ENCODE data around the gene IMPDH1.

DNA sequence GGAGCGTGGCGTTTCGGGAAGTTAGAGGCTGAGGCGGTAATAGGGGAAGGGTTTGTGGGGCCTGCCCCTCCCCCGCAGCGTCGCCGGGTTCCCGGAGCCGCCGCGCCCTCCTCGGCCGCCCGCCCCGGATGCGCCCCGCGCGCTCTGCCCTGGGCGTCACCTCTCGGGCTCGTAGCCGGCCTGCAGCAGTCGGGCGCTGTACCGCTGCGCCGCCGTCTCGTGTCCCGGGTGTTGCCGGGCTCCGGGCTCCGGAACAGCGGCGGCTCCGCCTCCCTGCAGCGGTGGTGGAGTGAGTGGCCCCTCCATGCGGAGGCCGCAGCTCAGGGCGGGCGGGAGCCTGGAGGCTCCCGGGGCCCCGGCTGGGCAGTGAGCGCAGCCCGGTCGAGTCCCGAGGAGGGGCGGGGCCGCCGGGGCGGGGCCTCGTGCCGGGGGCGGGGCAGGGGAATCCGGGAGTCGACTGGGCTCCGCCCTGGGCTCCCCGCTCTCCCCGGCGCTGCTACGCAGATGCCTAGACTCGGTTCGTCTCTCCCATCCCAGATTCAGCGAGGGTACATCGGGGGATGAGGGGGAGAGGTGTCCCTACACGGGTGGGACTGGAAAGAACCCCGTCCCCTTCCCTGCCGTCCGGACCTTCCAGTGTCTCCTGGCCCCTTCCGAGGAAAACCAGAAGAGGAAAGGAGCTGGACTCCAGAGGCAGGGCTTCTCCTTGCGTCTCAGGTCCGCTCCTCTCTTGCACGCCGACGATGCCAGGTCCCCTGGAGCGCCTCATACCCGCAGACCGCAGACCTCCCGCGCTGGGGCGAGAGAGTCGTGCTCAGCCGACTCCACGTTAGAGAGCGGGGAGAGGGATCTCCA, at the start of gene IMPDH1:
- TF ChIP-seq, protein P1, sequence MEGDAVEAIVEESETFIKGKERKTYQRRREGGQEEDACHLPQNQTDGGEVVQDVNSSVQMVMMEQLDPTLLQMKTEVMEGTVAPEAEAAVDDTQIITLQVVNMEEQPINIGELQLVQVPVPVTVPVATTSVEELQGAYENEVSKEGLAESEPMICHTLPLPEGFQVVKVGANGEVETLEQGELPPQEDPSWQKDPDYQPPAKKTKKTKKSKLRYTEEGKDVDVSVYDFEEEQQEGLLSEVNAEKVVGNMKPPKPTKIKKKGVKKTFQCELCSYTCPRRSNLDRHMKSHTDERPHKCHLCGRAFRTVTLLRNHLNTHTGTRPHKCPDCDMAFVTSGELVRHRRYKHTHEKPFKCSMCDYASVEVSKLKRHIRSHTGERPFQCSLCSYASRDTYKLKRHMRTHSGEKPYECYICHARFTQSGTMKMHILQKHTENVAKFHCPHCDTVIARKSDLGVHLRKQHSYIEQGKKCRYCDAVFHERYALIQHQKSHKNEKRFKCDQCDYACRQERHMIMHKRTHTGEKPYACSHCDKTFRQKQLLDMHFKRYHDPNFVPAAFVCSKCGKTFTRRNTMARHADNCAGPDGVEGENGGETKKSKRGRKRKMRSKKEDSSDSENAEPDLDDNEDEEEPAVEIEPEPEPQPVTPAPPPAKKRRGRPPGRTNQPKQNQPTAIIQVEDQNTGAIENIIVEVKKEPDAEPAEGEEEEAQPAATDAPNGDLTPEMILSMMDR (IDR thresholded peaks at IDR 0.05) = peak in 1 of 12 donors; percentile 5
- TF ChIP-seq POLR2A (IDR thresholded peaks at IDR 0.05) = peak in 1 of 2 donors; percentile 78
